Endodermal cell (in vitro differentiated cells): ENCODE data around the gene ITGA8. TPM values are rescaled to one million over a fixed set of nuclear protein-coding genes. Genes with fewer than 3 reads are reported as not detected.

Experiments
- DNase-seq: peaks from one replicate; pipeline ENCODE4 v3.0.0-alpha.2; 2017
- H3K27ac ChIP-seq: 2 replicates; pipeline ENCODE4 v1.5.1; 2013; ENCODE audit warnings: mild to moderate bottlenecking, low read depth, low read length, moderate library complexity
- H3K27me3 ChIP-seq: 2 replicates; pipeline ENCODE4 v1.6.1; 2013; ENCODE audit warnings: mild to moderate bottlenecking, low read length, moderate library complexity; ENCODE audit not compliant: insufficient read depth, control insufficient read depth, poor library complexity, severe bottlenecking
- H3K36me3 ChIP-seq: 2 replicates; pipeline ENCODE4 v1.7.0; 2013; ENCODE audit warnings: mild to moderate bottlenecking, low read length, moderate library complexity; ENCODE audit not compliant: control insufficient read depth, insufficient read depth
- H3K4me1 ChIP-seq: one replicate; pipeline ENCODE4 v1.7.0; 2013; ENCODE audit warnings: low read length; ENCODE audit not compliant: control insufficient read depth, insufficient read depth
- H3K4me3 ChIP-seq: 2 replicates; pipeline ENCODE4 v1.5.1; 2013; ENCODE audit warnings: mild to moderate bottlenecking, low read length, moderate library complexity
- H3K9ac ChIP-seq: 2 replicates; pipeline ENCODE4 v1.6.1; 2013; ENCODE audit warnings: mild to moderate bottlenecking, low read length, moderate library complexity; ENCODE audit not compliant: poor library complexity, severe bottlenecking; ENCODE audit errors: extremely low read depth
- H3K9me3 ChIP-seq: 2 replicates; pipeline ENCODE4 v1.6.1; 2013; ENCODE audit warnings: mild to moderate bottlenecking, low read length, moderate library complexity; ENCODE audit not compliant: control insufficient read depth
- H3K27ac Mint-ChIP-seq: 2 replicates; pipeline ENCODE4 v1.8.0; 2020; ENCODE audit warnings: mixed read lengths
- H3K27me3 Mint-ChIP-seq: 2 replicates; pipeline ENCODE4 v1.8.0; 2021; ENCODE audit warnings: mild to moderate bottlenecking, mixed read lengths; ENCODE audit not compliant: insufficient read depth
- H3K36me3 Mint-ChIP-seq: 2 replicates; pipeline ENCODE4 v1.8.0; 2020; ENCODE audit warnings: low read depth, mixed read lengths
- H3K4me1 Mint-ChIP-seq: 2 replicates; pipeline ENCODE4 v1.8.0; 2020; ENCODE audit warnings: mixed read lengths
- H3K4me3 Mint-ChIP-seq: 2 replicates; pipeline ENCODE4 v1.8.0; 2020; ENCODE audit warnings: mild to moderate bottlenecking, moderate library complexity, mixed read lengths
- H3K9me3 Mint-ChIP-seq: 2 replicates; pipeline ENCODE4 v1.8.0; 2020; ENCODE audit warnings: mild to moderate bottlenecking, mixed read lengths
- WGBS, 2 experiments: methylation state at CpG; one replicate each; pipeline versions ENCODE4 v1.1.5 to v1.1.7; 2013; ENCODE audit warnings: missing lambda C conversion rate in 2 of 2, mixed read lengths in 1 of 2; ENCODE audit not compliant: insufficient coverage in 1 of 2, insufficient read length in 1 of 2; 5-methylcytosine and 5-hydroxymethylcytosine counted together
- total RNA-seq, 2 donors: library from RNA; stranded (reverse); fragmentation: NEBNext Ultra II Directional in 1 of 2; extraction: Animal tissue kit (Norgen Biotek cat#: 25700) in 1 of 2; gene quantifications; 2 replicates in 1 of 2; 3 replicates in 1 of 2; pipeline ENCODE4 v1.2.1, GENCODE V29; 2021
- TF ChIP-seq, protein P1 (sequence below): fragments of 200-600 bp; sonication (generic); conservative IDR thresholded peaks from 2 replicates; pipeline ENCODE4 v1.5.0; 2021; ENCODE audit warnings: antibody characterized with exemption, mild to moderate bottlenecking

ITGA8 gene
- total RNA-seq, 2 donors from 2014 or later = 0.24 to 0.40 TPM

GRCh38 chr10:15730341-15730740, 10.6 kb upstream of the ITGA8 start:
- Histone ChIP-seq H3K9me3 (peaks cover 8% of the 10 kb centered on the region), H3K27ac (no peak overlapping the region), H3K9ac (no peak overlapping the region), H3K4me3 (no peak overlapping the region), H3K4me1 (no peaks in the 10 kb centered on the region), H3K36me3 (no peaks in the 10 kb centered on the region), H3K27me3 (no peaks in the 10 kb centered on the region)
- WGBS, 2 experiments = 94 to 100% methylated on average over 1 of the region's 2 CpGs
- Mint-ChIP-seq H3K27ac (no peak overlapping the region), H3K4me1 (no peaks in the 10 kb centered on the region), H3K36me3 (no peaks in the 10 kb centered on the region), H3K9me3 (peaks cover 14% of the 10 kb centered on the region), H3K27me3 (no peaks in the 10 kb centered on the region), H3K4me3 (no peak overlapping the region)
- no peak for DNase-seq
- TF ChIP-seq, protein P1, sequence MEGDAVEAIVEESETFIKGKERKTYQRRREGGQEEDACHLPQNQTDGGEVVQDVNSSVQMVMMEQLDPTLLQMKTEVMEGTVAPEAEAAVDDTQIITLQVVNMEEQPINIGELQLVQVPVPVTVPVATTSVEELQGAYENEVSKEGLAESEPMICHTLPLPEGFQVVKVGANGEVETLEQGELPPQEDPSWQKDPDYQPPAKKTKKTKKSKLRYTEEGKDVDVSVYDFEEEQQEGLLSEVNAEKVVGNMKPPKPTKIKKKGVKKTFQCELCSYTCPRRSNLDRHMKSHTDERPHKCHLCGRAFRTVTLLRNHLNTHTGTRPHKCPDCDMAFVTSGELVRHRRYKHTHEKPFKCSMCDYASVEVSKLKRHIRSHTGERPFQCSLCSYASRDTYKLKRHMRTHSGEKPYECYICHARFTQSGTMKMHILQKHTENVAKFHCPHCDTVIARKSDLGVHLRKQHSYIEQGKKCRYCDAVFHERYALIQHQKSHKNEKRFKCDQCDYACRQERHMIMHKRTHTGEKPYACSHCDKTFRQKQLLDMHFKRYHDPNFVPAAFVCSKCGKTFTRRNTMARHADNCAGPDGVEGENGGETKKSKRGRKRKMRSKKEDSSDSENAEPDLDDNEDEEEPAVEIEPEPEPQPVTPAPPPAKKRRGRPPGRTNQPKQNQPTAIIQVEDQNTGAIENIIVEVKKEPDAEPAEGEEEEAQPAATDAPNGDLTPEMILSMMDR = no peak

DNA sequence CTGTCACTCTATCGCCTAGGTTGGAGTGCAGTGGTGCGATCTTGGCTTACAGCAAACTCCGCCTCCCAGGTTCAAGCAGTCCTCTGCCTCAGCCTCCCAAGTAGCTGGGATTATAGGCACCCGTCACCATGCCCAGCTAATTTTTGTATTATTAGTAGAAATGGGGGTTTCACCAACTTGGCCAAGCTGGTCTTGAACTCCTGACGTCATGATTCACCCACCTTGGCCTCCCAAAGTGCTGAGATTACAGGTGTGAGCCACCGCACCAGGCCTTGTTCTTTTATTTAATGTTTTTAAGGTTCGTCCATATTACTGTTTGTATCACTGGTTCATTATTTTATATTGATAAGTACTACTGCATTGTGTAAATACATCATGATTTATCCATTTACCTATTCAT, 10.2 kb upstream of the ITGA8 start:
- Histone ChIP-seq H3K27ac (no peak overlapping the region), H3K27me3 (no peaks in the 10 kb centered on the region), H3K9me3 (peaks cover 8% of the 10 kb centered on the region), H3K9ac (no peak overlapping the region), H3K4me1 (no peaks in the 10 kb centered on the region), H3K36me3 (no peaks in the 10 kb centered on the region), H3K4me3 (no peak overlapping the region)
- peaks cover 14% of the 10 kb centered on the region for H3K9me3 Mint-ChIP-seq
- H3K36me3 Mint-ChIP-seq = no peaks in the 10 kb centered on the region
- H3K4me3 Mint-ChIP-seq = no peak overlapping the region
- no peak overlapping the region for H3K27ac Mint-ChIP-seq
- WGBS, 2 experiments = 80 to 87% methylated on average over 1 to 6 of the region's 7 CpGs
- TF ChIP-seq, protein P1 = no peak
- DNase-seq = no peak
- peaks cover 2% of the 10 kb centered on the region for H3K4me1 Mint-ChIP-seq
- H3K27me3 Mint-ChIP-seq = no peaks in the 10 kb centered on the region

- TF ChIP-seq, protein P1 = no peak
- Histone ChIP-seq H3K36me3 (no peaks in the 10 kb centered on the region), H3K27ac (no peak overlapping the region), H3K4me1 (no peaks in the 10 kb centered on the region), H3K27me3 (peaks cover 2% of the 10 kb centered on the region), H3K9me3 (peaks cover 4% of the 10 kb centered on the region), H3K9ac (no peak overlapping the region), H3K4me3 (no peak overlapping the region)
- WGBS, 2 experiments = 100% methylated on average over 1 of the region's 1 CpG; no CpG with 5 or more reads in 1 of the 2 experiments
- H3K27ac Mint-ChIP-seq = no peak overlapping the region
- peaks cover 2% of the 10 kb centered on the region for H3K4me1 Mint-ChIP-seq
- peaks cover 5% of the 10 kb centered on the region for H3K9me3 Mint-ChIP-seq
- DNase-seq = no peak
- peaks cover 10% of the 10 kb centered on the region for H3K27me3 Mint-ChIP-seq
- H3K4me3 Mint-ChIP-seq = no peak overlapping the region
- H3K36me3 Mint-ChIP-seq = no peaks in the 10 kb centered on the region
Measured at GRCh38 chr10:15726042-15726441, 6.3 kb upstream of the ITGA8 start.
